Ascending aorta (tissue), 2 donors: ENCODE data around the gene XBP1. TPM values are rescaled to one million over a fixed set of nuclear protein-coding genes. Genes with fewer than 3 reads are reported as not detected.
A peak's percentile ranks its signal among the peaks of the same experiment; 100 is the strongest.
"Not testable (repeated sequence)": the region's sequence is repeated elsewhere in the genome, so short reads cannot be mapped to it uniquely, and the experiment has no call there.

Source experiments
- DNase-seq, 2 donors: peaks; one replicate each; pipeline ENCODE4 v3.0.0-alpha.2; 2019; ENCODE audit warnings: low spot score in 2 of 2
- H3K27ac ChIP-seq, 2 donors: fragments of 200-600 bp; sonication (generic); one replicate each; pipeline ENCODE4 v1.5.1; 2016 to 2017; ENCODE audit warnings: mild to moderate bottlenecking in 1 of 2
- H3K27me3 ChIP-seq: fragments of 200-600 bp; sonication (generic); one replicate; pipeline ENCODE4 v1.5.1; 2017
- H3K36me3 ChIP-seq, 2 donors: fragments of 200-600 bp; sonication (generic); one replicate each; pipeline ENCODE4 v1.5.1; 2016
- H3K4me1 ChIP-seq, 2 donors: fragments of 200-600 bp; sonication (generic); one replicate each; pipeline ENCODE4 v1.5.1; 2016 to 2017; ENCODE audit warnings: mild to moderate bottlenecking in 1 of 2
- H3K4me3 ChIP-seq, 2 donors: fragments of 200-600 bp; sonication (generic); one replicate each; pipeline ENCODE4 v1.5.1; 2016 to 2017; ENCODE audit warnings: mild to moderate bottlenecking in 1 of 2
- H3K9me3 ChIP-seq, 2 donors: fragments of 200-600 bp; sonication (generic); one replicate each; pipeline ENCODE4 v1.5.1; 2016
- CTCF ChIP-seq, 3 experiments: fragments of 200-600 bp in 2 of 3; fragments of 450-650 bp in 1 of 3; sonication (generic) in 2 of 3; IDR thresholded peaks; one replicate each; pipeline ENCODE4 v1.5.1; 2016 to 2019; ENCODE audit warnings: antibody characterized with exemption in 3 of 3, mild to moderate bottlenecking in 1 of 3, moderate library complexity in 1 of 3
- intact Hi-C: fragments of 100-400 bp; cut with DNase I; formaldehyde crosslinking; loops from one replicate; pipeline ENCODE4 v1.15.1; 2023
- total RNA-seq: library from RNA; depleted of rRNA; stranded (reverse); fragments of >200 nt; gene quantifications from one replicate; pipeline ENCODE4 v1.1.0, GENCODE V29; 2016

Gene XBP1
- total RNA-seq, 1 donor from 2014 or later, result 158 TPM

- no peak for DNase-seq
- Histone ChIP-seq H3K4me1 (no peaks in the 10 kb centered on the region), H3K9me3 (no peaks in the 10 kb centered on the region), H3K36me3 (no peaks in the 10 kb centered on the region), H3K4me3 (no peak overlapping the region), H3K27me3 (no peaks in the 10 kb centered on the region), H3K27ac (no peak overlapping the region)
- intact Hi-C loops, result no loop called here
- TF ChIP-seq CTCF (IDR thresholded peaks at IDR 0.05), result no peak
These were observed 30.1 kb upstream of the XBP1 start for GRCh38 chr22:28830441-28830840.

GRCh38 chr22:28829358-28830181 is 29.2 kb upstream of the XBP1 start:
- peak in 1 of 2 donors; percentile 85 for DNase-seq
- H3K36me3 ChIP-seq, result no peaks in the 10 kb centered on the region
- H3K4me3 ChIP-seq, result no peak overlapping the region
- H3K9me3 ChIP-seq, result no peaks in the 10 kb centered on the region
- no peaks in the 10 kb centered on the region for H3K4me1 ChIP-seq
- no peak overlapping the region for H3K27ac ChIP-seq
- intact Hi-C loops, result loop anchor here (1.0 kb wide), 1 partner anchor 229 kb away; no protein-coding TSS in a partner anchor
- TF ChIP-seq CTCF (IDR thresholded peaks at IDR 0.05), result peak; percentile 94 to 96 (median 95)
- H3K27me3 ChIP-seq, result no peaks in the 10 kb centered on the region

- TF ChIP-seq CTCF (IDR thresholded peaks at IDR 0.05), result no peak
These were observed 26.6 kb upstream of the XBP1 start for GRCh38 chr22:28826921-28827320.

GRCh38 chr22:28826430-28826829 is 26.1 kb upstream of the XBP1 start:
- DNase-seq, H3K27ac ChIP-seq, H3K9me3 ChIP-seq, H3K36me3 ChIP-seq, H3K4me1 ChIP-seq, H3K27me3 ChIP-seq, H3K4me3 ChIP-seq, intact Hi-C loops: not testable (repeated sequence)

More at GRCh38 chr22:28826921-28827320, 26.6 kb upstream of the XBP1 start:
- no peaks in the 10 kb centered on the region for H3K9me3 ChIP-seq
- peaks cover 0 to 7% of the 10 kb centered on the region in 2 donors for H3K36me3 ChIP-seq
- DNase-seq, result no peak
- H3K4me1 ChIP-seq, result no peaks in the 10 kb centered on the region
- no peak overlapping the region for H3K27ac ChIP-seq
- intact Hi-C loops, result no loop called here
- H3K4me3 ChIP-seq, result no peak overlapping the region
- no peaks in the 10 kb centered on the region for H3K27me3 ChIP-seq

- DNase-seq, intact Hi-C loops, H3K27me3 ChIP-seq, H3K4me3 ChIP-seq, H3K4me1 ChIP-seq, H3K36me3 ChIP-seq, H3K9me3 ChIP-seq, H3K27ac ChIP-seq: not testable (repeated sequence)
These were observed 24.1 kb upstream of the XBP1 start for GRCh38 chr22:28824455-28824854.

- intact Hi-C loops, result no loop called here
- H3K27me3 ChIP-seq, result no peaks in the 10 kb centered on the region
- no peak for DNase-seq
- H3K36me3 ChIP-seq, result peaks cover 0 to 7% of the 10 kb centered on the region in 2 donors
- H3K9me3 ChIP-seq, result no peaks in the 10 kb centered on the region
- no peak overlapping the region for H3K27ac ChIP-seq
- H3K4me1 ChIP-seq, result peaks cover 0 to 8% of the 10 kb centered on the region in 2 donors
- no peak overlapping the region for H3K4me3 ChIP-seq
- TF ChIP-seq CTCF (IDR thresholded peaks at IDR 0.05), result no peak
These were observed 22.7 kb upstream of the XBP1 start for GRCh38 chr22:28822930-28823551.
